ENCODE measurements around the gene TCF25.

DNA sequence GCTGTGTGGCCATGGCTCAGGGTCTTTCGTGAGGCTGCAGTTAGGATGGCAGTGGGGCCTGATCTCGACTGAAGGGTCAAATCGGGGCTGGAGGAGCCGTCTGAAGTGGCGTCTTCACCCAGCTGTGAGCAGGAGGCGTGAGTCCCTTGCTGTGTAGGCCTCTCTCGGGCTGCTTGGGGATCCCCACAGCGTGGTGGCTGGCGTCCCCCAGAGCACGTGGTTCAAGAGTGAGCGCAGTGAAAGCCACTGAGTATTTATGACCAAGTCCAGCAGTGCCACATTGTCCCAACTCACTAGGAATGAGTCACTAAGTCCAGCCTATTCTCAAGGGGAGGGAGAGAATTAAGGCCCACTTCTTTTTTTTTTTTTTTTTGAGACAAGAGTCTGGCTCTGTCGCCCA lies 11.7 kb upstream of the TCF25 start:
- TF ChIP-seq, protein P1, sequence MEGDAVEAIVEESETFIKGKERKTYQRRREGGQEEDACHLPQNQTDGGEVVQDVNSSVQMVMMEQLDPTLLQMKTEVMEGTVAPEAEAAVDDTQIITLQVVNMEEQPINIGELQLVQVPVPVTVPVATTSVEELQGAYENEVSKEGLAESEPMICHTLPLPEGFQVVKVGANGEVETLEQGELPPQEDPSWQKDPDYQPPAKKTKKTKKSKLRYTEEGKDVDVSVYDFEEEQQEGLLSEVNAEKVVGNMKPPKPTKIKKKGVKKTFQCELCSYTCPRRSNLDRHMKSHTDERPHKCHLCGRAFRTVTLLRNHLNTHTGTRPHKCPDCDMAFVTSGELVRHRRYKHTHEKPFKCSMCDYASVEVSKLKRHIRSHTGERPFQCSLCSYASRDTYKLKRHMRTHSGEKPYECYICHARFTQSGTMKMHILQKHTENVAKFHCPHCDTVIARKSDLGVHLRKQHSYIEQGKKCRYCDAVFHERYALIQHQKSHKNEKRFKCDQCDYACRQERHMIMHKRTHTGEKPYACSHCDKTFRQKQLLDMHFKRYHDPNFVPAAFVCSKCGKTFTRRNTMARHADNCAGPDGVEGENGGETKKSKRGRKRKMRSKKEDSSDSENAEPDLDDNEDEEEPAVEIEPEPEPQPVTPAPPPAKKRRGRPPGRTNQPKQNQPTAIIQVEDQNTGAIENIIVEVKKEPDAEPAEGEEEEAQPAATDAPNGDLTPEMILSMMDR (IDR thresholded peaks at IDR 0.05), result no peak
- TF ChIP-seq POLR2A (IDR thresholded peaks at IDR 0.05), result no peak
- no peak for TF ChIP-seq POLR2AphosphoS5 (IDR thresholded peaks at IDR 0.05)
